K562 (cell line): Measurements from ENCODE around the gene SPTBN4. TPM values are rescaled to one million over a fixed set of nuclear protein-coding genes. Genes with fewer than 3 reads are reported as not detected.

Experiments used
- ATAC-seq: fragments of 200-7000 bp; cut with Tn5 transposase; 3 replicates; pipeline ENCODE4 v1.9.1; 2020; ENCODE audit warnings: moderate library complexity
- BruUV-seq: library from RNA; stranded (reverse); fragments of 400-500 nt; replicated peaks from 2 replicates; lab custom pipeline; 2021; lab: Mats Ljungman, UMichigan
- CTCF ChIA-PET: fragments of 300-600 bp; formaldehyde crosslinking; extraction: SDS; loops from one replicate; lab custom pipeline; 2021; ENCODE audit warnings: low intra/inter-chr PET ratio; lab: Yijun Ruan, JAX
- POLR2A ChIA-PET: fragments of 300-600, 350-650 bp; sonication (Branson Sonifier 250); formaldehyde crosslinking; extraction: SDS; loops from one replicate; lab custom pipeline; 2021; ENCODE audit warnings: antibody characterized with exemption, inconsistent platforms; lab: Yijun Ruan, JAX
- DNase-seq, 4 experiments: peaks; one replicate each; pipeline versions ENCODE4 v3.0.0 to v3.0.0-alpha.2; 2011 to 2018; ENCODE audit warnings: low spot score in 3 of 4, mixed read lengths in 3 of 4; ENCODE audit errors: extremely low read depth in 1 of 4
- FAIRE-seq: peaks from 2 replicates; lab custom pipeline; 2011; peaks lifted over from hg19 to GRCh38; lab: Jason Lieb, UNC
- H2AFZ ChIP-seq: 2 replicates; pipeline ENCODE4 v1.6.0; 2011; ENCODE audit warnings: low read depth, low read length, control low read depth, inconsistent platforms
- H3K27ac ChIP-seq: fragments of 200-600 bp; 3 replicates; pipeline ENCODE4 v1.8.0; 2011; ENCODE audit warnings: low read depth, mild to moderate bottlenecking, control low read depth, inconsistent platforms, low read length, moderate library complexity, mixed read lengths; ENCODE audit errors: extremely low read depth
- H3K27me3 ChIP-seq, 2 experiments: fragments of 300-600 bp in 1 of 2; 2 replicates in 1 of 2; 3 replicates in 1 of 2; pipeline versions ENCODE4 v1.6.0 to v1.8.0; 2011; ENCODE audit warnings: inconsistent platforms in 2 of 2, low read length in 2 of 2, mild to moderate bottlenecking in 1 of 2, mixed read lengths in 1 of 2, moderate library complexity in 1 of 2; ENCODE audit not compliant: control insufficient read depth in 2 of 2, insufficient read depth in 2 of 2
- H3K36me3 ChIP-seq: fragments of 300-600 bp; 3 replicates; pipeline ENCODE4 v1.8.0; 2011; ENCODE audit warnings: mild to moderate bottlenecking, low read length, inconsistent platforms; ENCODE audit not compliant: control insufficient read depth, insufficient read depth
- H3K4me1 ChIP-seq, 2 experiments: fragments of 200-600 bp in 1 of 2; replicated peaks in 1 of 2; 2 replicates in 1 of 2; 3 replicates in 1 of 2; pipeline versions ENCODE4 v1.5.1 to v1.8.0; 2011; ENCODE audit warnings: inconsistent platforms in 2 of 2, low read length in 2 of 2, mild to moderate bottlenecking in 1 of 2, mixed read lengths in 1 of 2, moderate library complexity in 1 of 2; ENCODE audit not compliant: control insufficient read depth in 2 of 2, insufficient read depth in 2 of 2
- H3K4me2 ChIP-seq: 2 replicates; pipeline ENCODE4 v1.6.1; 2011; ENCODE audit warnings: low read length, control low read depth, inconsistent platforms, mixed read lengths; ENCODE audit not compliant: insufficient read depth
- H3K4me3 ChIP-seq: fragments of 200-600 bp; sonication (generic), shearing (Covaris generic); 2 replicates; pipeline ENCODE4 v1.5.1; 2016; ENCODE audit warnings: control low read depth, inconsistent platforms
- H3K79me2 ChIP-seq: fragments of 200-600 bp; 3 replicates; pipeline ENCODE4 v1.8.0; 2011; ENCODE audit warnings: low read length, inconsistent platforms; ENCODE audit not compliant: control insufficient read depth, insufficient read depth
- H3K9ac ChIP-seq, 2 experiments: 2 replicates each; pipeline versions ENCODE4 v1.6.0 to v1.6.1; 2011; ENCODE audit warnings: low read depth in 2 of 2, low read length in 2 of 2, control low read depth in 1 of 2, inconsistent platforms in 1 of 2, mild to moderate bottlenecking in 1 of 2, mixed read lengths in 1 of 2; ENCODE audit not compliant: insufficient read depth in 1 of 2
- H3K9me1 ChIP-seq: one replicate; pipeline ENCODE4 v1.6.0; 2011; ENCODE audit warnings: inconsistent platforms, mild to moderate bottlenecking, low read length, moderate library complexity; ENCODE audit not compliant: control insufficient read depth, insufficient read depth
- H3K9me3 ChIP-seq: replicated peaks from 2 replicates; pipeline ENCODE4 v1.5.1; 2011; ENCODE audit warnings: low read depth, low read length, inconsistent platforms; ENCODE audit not compliant: control insufficient read depth, insufficient read depth
- H4K20me1 ChIP-seq: replicated peaks from 2 replicates; pipeline ENCODE4 v1.6.1; 2011; ENCODE audit warnings: low read length, inconsistent platforms, mixed read lengths; ENCODE audit not compliant: control insufficient read depth, insufficient read depth
- ATF3 ChIP-seq, 2 experiments: fragments of 450-650 bp in 1 of 2; sonication (generic) in 1 of 2; formaldehyde crosslinking in 1 of 2; IDR thresholded peaks in 1 of 2; conservative IDR thresholded peaks in 1 of 2; 2 replicates each; pipeline versions ENCODE4 v1.6.1 to v1.8.1; 2016 to 2023; ENCODE audit warnings: mild to moderate bottlenecking in 2 of 2, moderate library complexity in 2 of 2, inconsistent platforms in 1 of 2, missing genetic modification reagents in 1 of 2
- BACH1 ChIP-seq: fragments of 200-800 bp; sonication (Bioruptor generic); IDR thresholded peaks from 2 replicates; pipeline ENCODE4 v1.6.1; 2016; ENCODE audit warnings: missing genetic modification characterization, missing compliant biosample characterization
- CC2D1A ChIP-seq: fragments of 450-650 bp; IDR thresholded peaks from 2 replicates; pipeline ENCODE4 v1.6.1; 2017; ENCODE audit warnings: mild to moderate bottlenecking
- FOXK1 ChIP-seq: sonication (generic); formaldehyde crosslinking; IDR thresholded peaks from 2 replicates; pipeline ENCODE4 v1.8.0; 2022; ENCODE audit warnings: missing genetic modification reagents, mild to moderate bottlenecking, borderline replicate concordance
- FUS ChIP-seq: fragments of 200-400 bp; formaldehyde crosslinking; optimal IDR thresholded peaks from 2 replicates; pipeline ENCODE3; 2017; ENCODE audit warnings: low read depth, low read length
- GTF2F1 ChIP-seq: IDR thresholded peaks from 2 replicates; pipeline ENCODE4 v1.6.1; 2011; ENCODE audit warnings: low read depth, low read length, improper control_type of control experiment
- HOXB6 ChIP-seq: fragments of 250-450 bp; sonication (Bioruptor Pico); IDR thresholded peaks from 2 replicates; pipeline ENCODE4 v1.5.1; 2022; ENCODE audit warnings: mild to moderate bottlenecking, borderline replicate concordance
- IFI16 ChIP-seq: fragments of 250-450 bp; sonication (Bioruptor Pico); IDR thresholded peaks from 2 replicates; pipeline ENCODE4 v2.1.2; 2022; ENCODE audit warnings: mild to moderate bottlenecking, inconsistent platforms
- NR2F6 ChIP-seq: fragments of 450-650 bp; formaldehyde crosslinking; IDR thresholded peaks from 2 replicates; pipeline ENCODE4 v1.4.0; 2020; ENCODE audit warnings: mild to moderate bottlenecking
- POU5F1 ChIP-seq: fragments of 150-350 bp; IDR thresholded peaks from 2 replicates; pipeline ENCODE4 v1.6.1; 2014; ENCODE audit warnings: borderline replicate concordance, low read length, low read depth, mild to moderate bottlenecking; ENCODE audit not compliant: partially characterized antibody
- SRSF7 ChIP-seq: fragments of 200-400 bp; formaldehyde crosslinking; optimal IDR thresholded peaks from 2 replicates; pipeline ENCODE3; 2017; ENCODE audit warnings: mild to moderate bottlenecking, low read depth, low read length
- TEAD4 ChIP-seq, 2 experiments: sonication (generic) in 1 of 2; formaldehyde crosslinking in 1 of 2; IDR thresholded peaks; 2 replicates each; pipeline versions ENCODE4 v1.6.1 to v1.8.0; 2012 to 2022; ENCODE audit warnings: borderline replicate concordance in 1 of 2, inconsistent platforms in 1 of 2, low read length in 1 of 2, mild to moderate bottlenecking in 1 of 2, missing genetic modification reagents in 1 of 2
- ZKSCAN8 ChIP-seq: fragments of 200-800 bp; sonication (Bioruptor generic); IDR thresholded peaks from 2 replicates; pipeline ENCODE4 v1.6.1; 2016; ENCODE audit warnings: missing genetic modification characterization, missing compliant biosample characterization
- WGBS: fragments of 100-300 bp; shearing (Covaris generic); methylation state at CpG from one replicate; pipeline ENCODE4 v1.1.6; 2016; ENCODE audit warnings: low coverage, mixed read lengths; ENCODE audit not compliant: insufficient coverage; ENCODE audit errors: missing lambda C conversion rate; 5-methylcytosine and 5-hydroxymethylcytosine counted together
- in situ Hi-C: fragments of 300-500 bp; cut with MboI; formaldehyde crosslinking; loops from 4 replicates; pipeline ENCODE4 v1.15.0; 2018; ENCODE audit warnings: inconsistent platforms, mixed read lengths
- intact Hi-C: fragments of 100-400 bp; cut with micrococcal nuclease; formaldehyde crosslinking; loops from 2 replicates; pipeline ENCODE4 v1.14.2; 2022
- polyA plus RNA-seq, 8 experiments: library from polyadenylated mRNA; depleted of rRNA in 4 of 8; stranded (reverse) in 5 of 8; unstranded in 3 of 8; fragments of >200 nt; fragmentation: Nextera tagmentation in 2 of 8; fragmentation: Illumina TruSeq in 1 of 8; extraction: Ambion mirVana in 2 of 8; extraction: Trizol in 1 of 8; gene quantifications; 2 replicates each; pipeline versions ENCODE4 v1.2.1 to v1.2.3, GENCODE V29; 2011 to 2014; ENCODE audit warnings: inconsistent platforms in 1 of 8, missing spikeins in 1 of 8
- total RNA-seq, 7 experiments: library from RNA; depleted of rRNA in 6 of 7; stranded (reverse); fragments of >200 nt in 6 of 7; fragmentation: Illumina TruSeq in 2 of 7; extraction: Trizol in 2 of 7; gene quantifications; 2 replicates each; pipeline versions ENCODE4 v1.2.1 to v1.2.3, GENCODE V29; 2011 to 2021; ENCODE audit warnings: low replicate concordance in 1 of 7
- TF ChIP-seq, protein P1 (sequence below): fragments of 450-650 bp; formaldehyde crosslinking; IDR thresholded peaks from 2 replicates; pipeline ENCODE4 v1.4.0; 2022; ENCODE audit warnings: mild to moderate bottlenecking, moderate library complexity
- TF ChIP-seq, protein P2 (sequence below), 2 experiments: IDR thresholded peaks; 2 replicates each; pipeline ENCODE4 v1.6.1; 2012; ENCODE audit warnings: improper control_type of control experiment in 2 of 2, low read depth in 2 of 2, low read length in 2 of 2, borderline replicate concordance in 1 of 2

Gene SPTBN4
- total and polyA plus RNA-seq, 9 of the 15 experiments (the other 6 are each of a cell fraction or from before 2014, with no cell fraction given): 0.01 to 1.5 (median 0.86) TPM

DNA sequence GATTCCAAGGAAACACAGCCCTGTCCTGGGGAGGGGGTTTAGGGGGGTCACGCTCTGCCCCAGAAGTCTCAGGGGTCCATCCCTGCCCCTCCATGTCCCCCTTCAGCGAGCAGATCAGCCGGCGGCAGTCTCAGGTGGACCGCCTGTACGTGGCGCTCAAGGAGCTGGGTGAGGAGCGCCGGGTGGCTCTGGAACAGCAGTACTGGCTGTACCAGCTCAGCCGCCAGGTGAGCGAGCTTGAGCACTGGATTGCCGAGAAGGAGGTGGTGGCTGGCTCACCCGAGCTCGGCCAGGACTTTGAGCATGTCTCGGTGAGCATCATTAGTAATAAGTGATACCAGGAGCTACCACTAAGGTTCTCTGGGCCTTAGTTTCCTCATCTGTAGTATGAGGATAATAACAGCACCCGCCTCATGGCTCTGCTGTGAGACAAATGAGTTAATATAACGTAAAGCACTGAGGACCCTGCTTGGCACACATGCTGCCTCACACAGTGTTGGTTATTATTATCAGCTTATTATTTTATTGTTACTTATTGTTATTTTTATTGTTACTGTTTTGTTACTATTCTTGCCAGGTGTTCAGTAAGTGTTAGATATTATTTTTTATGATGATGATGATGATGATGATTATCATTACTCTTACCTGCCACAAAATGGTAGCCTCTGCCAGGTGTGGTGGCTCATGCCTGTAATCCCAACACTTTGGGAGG lies 89.3 kb downstream of the SPTBN4 start:
- ChIA-PET POLR2A (interaction anchor here (1.0 to 1.5 kb wide), 2 partner anchors 11 to 14 kb away, joined by 4 to 7 read pairs; no protein-coding TSS in a partner anchor), CTCF (no interaction called here)
- no peak overlapping the region for H3K4me2 ChIP-seq
- TF ChIP-seq IFI16 (CRISPR knock-in tag) (no peak), HOXB6 (CRISPR knock-in tag) (no peak), TEAD4 (IDR thresholded peaks at IDR 0.05; ENCODE audit: low read length) (no peak), TEAD4 (CRISPR knock-in tag; IDR thresholded peaks at IDR 0.05; ENCODE audit: borderline replicate concordance) (no peak), ZKSCAN8 (CRISPR knock-in tag) (no peak), NR2F6 (CRISPR knock-in tag) (no peak), ATF3 (IDR thresholded peaks at IDR 0.05) (no peak), ATF3 (CRISPR knock-in tag; conservative IDR thresholded peaks at IDR 0.05) (no peak), GTF2F1 (no peak), FOXK1 (no peak), FUS (no peak), POU5F1 (no peak), CC2D1A (no peak), BACH1 (tag) (no peak), SRSF7 (no peak)
- TF ChIP-seq, protein P1, sequence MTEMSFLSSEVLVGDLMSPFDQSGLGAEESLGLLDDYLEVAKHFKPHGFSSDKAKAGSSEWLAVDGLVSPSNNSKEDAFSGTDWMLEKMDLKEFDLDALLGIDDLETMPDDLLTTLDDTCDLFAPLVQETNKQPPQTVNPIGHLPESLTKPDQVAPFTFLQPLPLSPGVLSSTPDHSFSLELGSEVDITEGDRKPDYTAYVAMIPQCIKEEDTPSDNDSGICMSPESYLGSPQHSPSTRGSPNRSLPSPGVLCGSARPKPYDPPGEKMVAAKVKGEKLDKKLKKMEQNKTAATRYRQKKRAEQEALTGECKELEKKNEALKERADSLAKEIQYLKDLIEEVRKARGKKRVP (CRISPR knock-in tag): no peak
- TF ChIP-seq, protein P2, sequence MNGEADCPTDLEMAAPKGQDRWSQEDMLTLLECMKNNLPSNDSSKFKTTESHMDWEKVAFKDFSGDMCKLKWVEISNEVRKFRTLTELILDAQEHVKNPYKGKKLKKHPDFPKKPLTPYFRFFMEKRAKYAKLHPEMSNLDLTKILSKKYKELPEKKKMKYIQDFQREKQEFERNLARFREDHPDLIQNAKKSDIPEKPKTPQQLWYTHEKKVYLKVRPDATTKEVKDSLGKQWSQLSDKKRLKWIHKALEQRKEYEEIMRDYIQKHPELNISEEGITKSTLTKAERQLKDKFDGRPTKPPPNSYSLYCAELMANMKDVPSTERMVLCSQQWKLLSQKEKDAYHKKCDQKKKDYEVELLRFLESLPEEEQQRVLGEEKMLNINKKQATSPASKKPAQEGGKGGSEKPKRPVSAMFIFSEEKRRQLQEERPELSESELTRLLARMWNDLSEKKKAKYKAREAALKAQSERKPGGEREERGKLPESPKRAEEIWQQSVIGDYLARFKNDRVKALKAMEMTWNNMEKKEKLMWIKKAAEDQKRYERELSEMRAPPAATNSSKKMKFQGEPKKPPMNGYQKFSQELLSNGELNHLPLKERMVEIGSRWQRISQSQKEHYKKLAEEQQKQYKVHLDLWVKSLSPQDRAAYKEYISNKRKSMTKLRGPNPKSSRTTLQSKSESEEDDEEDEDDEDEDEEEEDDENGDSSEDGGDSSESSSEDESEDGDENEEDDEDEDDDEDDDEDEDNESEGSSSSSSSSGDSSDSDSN (IDR thresholded peaks at IDR 0.05; ENCODE audit: borderline replicate concordance in 1 of 2, low read depth in 2 of 2, low read length in 2 of 2): no peak
- peak overlapping the region in 1 of 2 experiments; percentile 61; a peak in 2 of 4 replicates for H3K9ac ChIP-seq
- H2AFZ ChIP-seq: no peak overlapping the region
- intact Hi-C loops: no loop called here
- H4K20me1 ChIP-seq: no peaks in the 10 kb centered on the region
- peaks cover 0 to 26% of the 10 kb centered on the region in 2 experiments; a peak in 2 of 5 replicates for H3K4me1 ChIP-seq
- 25% methylated on average over 16 of the region's 17 CpGs for WGBS
- no peaks in the 10 kb centered on the region for H3K9me3 ChIP-seq
- ATAC-seq (no peak; the same call in 1 of the 3 replicates), DNase-seq (no peak), FAIRE-seq (no peak)
- H3K4me3 ChIP-seq: no peak overlapping the region
- no peaks in the 10 kb centered on the region for H3K9me1 ChIP-seq
- H3K27ac ChIP-seq: no peak overlapping the region
- H3K27me3 ChIP-seq: peaks cover 9 to 54% of the 10 kb centered on the region in 2 experiments
- H3K79me2 ChIP-seq: no peaks in the 10 kb centered on the region
- H3K36me3 ChIP-seq: no peaks in the 10 kb centered on the region
- in situ Hi-C loops: no loop called here
- no TSS peak for BruUV-seq
